Stimulated activated CD8-positive, alpha-beta memory T cell treated with anti-CD3 and anti-CD28 coated beads, Interleukin-12 subunit alpha, Interleukin-12 subunit beta, amount 100 ng/mL, for 4 hours (primary cell): Measurements from ENCODE around the gene SPATA17.

Source experiments
- DNase-seq: peaks from one replicate; pipeline ENCODE4 v3.0.0-alpha.2; 2020; ENCODE audit warnings: low read depth

The SPATA17 gene

GRCh38 chr1:217857061-217857460, 225.9 kb downstream of the SPATA17 start:
- DNase-seq = no peak

GRCh38 chr1:217861658-217862057, 230.5 kb downstream of the SPATA17 start:
- no peak for DNase-seq

GRCh38 chr1:217867446-217867995, 236.4 kb downstream of the SPATA17 start:
- DNase-seq = no peak

DNA sequence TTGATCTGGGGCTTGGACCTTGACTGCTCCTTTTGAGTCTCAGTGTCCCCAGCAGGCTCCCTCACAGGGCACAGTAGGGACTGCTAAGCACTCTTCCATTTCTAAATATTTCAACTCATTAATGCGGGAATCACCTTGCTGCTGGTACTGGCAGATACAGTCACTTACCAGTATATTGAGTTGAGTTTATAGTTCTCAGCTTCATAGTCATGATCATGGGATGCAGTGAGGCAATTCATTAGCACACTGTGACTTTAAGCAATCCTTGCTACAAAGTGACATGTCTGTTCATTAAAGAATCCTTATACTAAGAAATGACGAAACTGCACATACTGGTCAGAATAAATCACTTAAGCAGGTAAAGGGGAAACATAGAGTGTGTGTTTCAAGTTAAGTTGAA, 240.8 kb downstream of the SPATA17 start:
- DNase-seq = no peak

GRCh38 chr1:217875229-217875628, 244.1 kb downstream of the SPATA17 start:
- DNase-seq = no peak

DNA sequence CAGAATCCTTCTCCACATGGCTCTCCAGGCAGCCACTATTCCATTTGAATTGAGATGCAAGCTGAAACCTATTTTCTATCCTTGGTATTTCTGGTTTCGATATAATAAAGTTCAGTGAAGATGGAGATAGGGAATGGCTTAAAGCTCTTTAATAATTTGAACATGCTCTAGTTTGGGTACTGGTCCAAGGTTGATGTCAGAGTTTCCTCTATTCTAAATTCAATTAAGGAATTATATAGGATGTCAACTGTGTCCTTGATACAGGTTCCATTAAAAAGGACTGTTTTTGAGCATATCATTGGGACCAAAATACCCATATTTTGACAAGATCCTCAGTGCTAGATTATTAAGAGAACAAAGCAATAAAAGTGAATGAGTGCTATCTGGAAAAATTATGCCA, 245.3 kb downstream of the SPATA17 start:
- DNase-seq = no peak

GRCh38 chr1:217876896-217877295, 245.8 kb downstream of the SPATA17 start:
- DNase-seq = no peak

GRCh38 chr1:217881131-217881543, 250.0 kb downstream of the SPATA17 start:
- DNase-seq = no peak

GRCh38 chr1:217881607-217882332, 250.6 kb downstream of the SPATA17 start:
- no peak for DNase-seq

GRCh38 chr1:217885181-217885580, 254.0 kb downstream of the SPATA17 start:
- DNase-seq = no peak

DNA sequence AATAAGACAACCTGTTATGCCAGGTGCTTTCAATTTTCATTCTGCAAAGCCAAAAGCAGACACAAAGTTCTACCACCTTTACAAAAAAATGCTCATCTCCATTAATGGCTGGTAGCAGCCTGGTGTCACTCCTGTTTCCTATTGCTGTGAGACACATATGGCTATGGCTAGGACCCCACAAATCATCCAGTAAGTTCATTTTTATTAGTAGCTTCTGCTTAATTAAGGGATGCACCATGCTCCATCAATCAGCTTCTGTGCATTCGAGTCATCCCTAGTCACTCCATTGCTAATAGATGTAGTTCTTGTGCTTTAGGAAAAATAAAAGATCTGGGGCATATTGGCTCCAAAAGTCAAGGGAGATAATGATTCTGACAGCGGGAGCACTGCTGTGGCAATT, 257.2 kb downstream of the SPATA17 start:
- no peak for DNase-seq

- DNase-seq = no peak
These were observed 258.3 kb downstream of the SPATA17 start for GRCh38 chr1:217889401-217889800.

DNA sequence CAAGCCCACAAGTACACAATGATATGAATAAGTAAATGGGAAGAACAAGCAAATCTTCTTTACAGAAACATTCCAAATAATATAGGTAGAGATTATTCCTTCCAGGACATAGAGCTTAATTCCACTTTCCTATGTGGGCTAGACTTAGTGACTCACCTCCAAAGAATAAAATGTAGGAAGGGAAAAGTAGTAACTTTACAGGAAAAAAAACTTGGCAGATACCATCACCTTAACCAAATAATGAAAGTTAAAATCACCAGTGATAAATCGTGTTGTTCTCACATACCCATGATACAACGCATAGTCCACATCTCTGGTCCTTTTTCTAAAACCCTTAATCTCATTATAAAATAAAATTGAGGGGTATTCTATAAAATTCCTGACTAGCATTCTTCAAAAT, 260.8 kb downstream of the SPATA17 start:
- no peak for DNase-seq

DNA sequence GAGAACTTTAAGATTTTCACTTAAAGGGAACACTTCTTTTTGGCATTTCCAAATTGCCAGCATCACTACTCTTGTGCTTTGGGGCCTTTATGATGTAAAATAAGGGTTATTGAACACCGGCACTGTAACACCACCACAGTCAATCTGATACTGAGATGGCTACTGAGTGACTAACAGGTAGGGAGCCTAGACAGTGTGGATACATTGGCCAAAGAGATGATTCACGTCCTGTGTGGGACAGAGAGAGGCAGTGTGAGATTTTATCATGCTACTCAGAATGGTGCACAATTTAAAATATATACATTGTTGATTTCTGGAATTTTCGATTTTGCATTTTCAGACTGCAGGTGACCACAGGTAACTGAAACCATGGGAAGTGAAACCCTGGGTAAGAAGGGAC, 261.6 kb downstream of the SPATA17 start:
- DNase-seq = no peak

GRCh38 chr1:217895841-217896240, 264.7 kb downstream of the SPATA17 start:
- DNase-seq = no peak

DNA sequence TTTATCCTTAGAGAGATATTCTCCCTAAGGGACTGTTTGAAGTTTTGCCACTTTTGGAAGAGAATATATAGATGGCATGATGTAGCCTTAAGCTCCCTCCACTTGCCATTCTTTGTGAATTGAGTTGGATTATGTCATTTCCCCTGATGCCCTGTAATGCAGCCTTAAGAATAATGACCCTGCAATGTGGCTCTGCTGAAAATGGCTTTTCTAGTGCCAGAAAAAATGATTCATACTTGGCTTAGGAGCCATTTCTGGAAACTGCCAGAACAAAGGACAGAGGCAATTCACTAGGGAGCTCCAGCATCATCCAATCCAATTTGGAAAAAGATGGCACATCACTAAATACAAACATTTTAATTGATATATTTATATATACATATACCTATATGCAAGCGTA, 265.3 kb downstream of the SPATA17 start:
- DNase-seq = no peak

DNA sequence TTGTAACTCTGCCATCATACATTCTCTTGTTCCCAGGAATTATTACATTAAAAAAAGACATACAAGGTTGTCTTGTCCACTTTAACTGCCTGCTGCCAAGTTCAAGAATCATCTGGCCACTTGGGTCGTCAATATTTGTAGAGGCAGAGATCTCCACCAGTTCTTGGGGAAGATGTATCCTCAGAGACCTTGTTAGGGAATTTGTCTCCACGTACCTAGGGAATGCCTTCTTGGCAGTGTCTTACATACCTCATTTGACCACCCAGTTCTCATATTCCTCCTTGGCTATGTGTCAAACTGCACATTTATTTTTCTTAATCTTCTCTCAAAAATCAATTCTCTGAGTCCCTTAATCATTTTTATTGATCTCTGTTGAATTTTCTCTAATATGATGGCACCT, 266.0 kb downstream of the SPATA17 start:
- no peak for DNase-seq

- no peak for DNase-seq
These were observed 268.5 kb downstream of the SPATA17 start for GRCh38 chr1:217899614-217900013.

DNA sequence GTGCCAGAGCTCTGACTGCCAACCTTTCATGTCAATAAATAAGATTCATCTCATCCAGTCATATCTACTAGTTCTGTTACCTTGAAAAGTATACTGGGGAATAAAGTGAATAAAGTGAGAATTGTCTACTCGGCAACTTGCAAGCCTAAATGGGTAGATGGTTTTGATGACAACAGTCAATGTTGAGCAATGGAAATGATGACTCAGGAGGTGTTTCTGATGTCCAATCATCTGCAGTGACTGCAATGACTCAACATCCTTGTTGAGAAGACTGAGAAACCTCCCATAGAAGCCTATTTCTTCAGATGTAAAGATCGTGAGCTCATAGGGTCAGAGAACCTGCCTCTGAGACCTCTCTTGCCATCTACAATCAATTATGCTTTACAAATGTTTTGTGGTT, 276.4 kb downstream of the SPATA17 start:
- no peak for DNase-seq

DNA sequence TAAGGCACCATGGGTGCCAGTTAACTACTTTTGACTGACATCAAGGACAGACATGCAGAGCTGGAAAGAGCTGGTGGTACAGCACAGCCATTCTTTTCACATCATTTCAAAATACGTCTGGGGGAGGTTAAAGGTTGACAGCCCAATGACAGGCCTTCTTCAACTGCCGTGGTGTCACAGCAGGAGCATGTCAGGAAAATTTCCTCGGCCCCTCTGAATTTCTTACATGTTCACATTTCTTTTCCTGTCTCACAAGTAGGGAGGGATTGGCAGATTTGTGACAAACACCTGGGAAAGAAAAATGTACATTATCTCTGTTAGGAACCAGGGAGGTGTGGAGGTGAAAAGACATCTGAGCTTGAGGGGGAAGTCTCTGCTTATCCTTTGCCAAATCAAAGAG, 279.1 kb downstream of the SPATA17 start:
- no peak for DNase-seq

DNA sequence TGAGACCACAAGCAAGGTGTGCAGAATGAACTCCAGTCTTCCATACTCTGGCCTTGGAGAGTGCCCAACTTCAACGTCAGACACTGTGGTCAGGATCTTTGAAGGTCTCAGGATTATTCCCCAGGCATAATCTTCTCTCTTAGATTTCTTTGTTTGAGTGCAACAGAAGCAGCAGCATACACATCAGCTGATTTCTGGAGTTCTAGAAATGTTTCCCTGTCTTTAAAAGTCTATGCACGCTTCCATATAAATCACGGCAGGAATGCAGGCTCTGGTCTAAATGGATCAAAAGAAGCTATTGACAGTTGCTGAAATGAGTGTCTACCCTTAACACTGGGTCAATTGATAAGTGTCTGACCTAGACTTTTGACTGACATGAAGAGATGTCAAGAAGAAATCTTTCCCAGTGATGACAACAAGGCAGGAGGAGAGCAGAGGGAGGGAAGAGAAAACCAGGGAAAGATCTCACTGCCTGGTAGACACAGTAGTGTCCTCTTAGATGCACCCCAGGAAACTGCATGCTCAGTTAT, 279.7 kb downstream of the SPATA17 start:
- DNase-seq = no peak

DNA sequence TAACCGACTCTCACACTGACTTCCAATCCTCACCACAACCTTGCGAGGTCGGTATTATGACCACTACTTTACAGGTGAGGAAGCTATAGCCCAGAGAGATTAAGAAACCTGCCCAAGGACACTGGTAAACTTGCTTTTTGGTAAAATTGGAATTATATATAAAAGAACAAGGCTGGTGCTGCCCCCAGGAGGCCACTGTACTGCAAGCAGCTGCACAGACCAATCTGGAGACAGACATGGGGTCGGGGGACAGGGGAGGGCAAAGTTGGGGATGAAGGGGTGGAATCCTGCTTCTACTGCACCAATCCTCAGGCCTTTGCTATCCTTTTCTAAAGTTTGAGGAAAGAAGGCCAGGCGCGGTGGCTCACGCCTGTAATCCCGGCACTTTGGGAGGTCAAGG, 280.8 kb downstream of the SPATA17 start:
- DNase-seq = no peak

DNA sequence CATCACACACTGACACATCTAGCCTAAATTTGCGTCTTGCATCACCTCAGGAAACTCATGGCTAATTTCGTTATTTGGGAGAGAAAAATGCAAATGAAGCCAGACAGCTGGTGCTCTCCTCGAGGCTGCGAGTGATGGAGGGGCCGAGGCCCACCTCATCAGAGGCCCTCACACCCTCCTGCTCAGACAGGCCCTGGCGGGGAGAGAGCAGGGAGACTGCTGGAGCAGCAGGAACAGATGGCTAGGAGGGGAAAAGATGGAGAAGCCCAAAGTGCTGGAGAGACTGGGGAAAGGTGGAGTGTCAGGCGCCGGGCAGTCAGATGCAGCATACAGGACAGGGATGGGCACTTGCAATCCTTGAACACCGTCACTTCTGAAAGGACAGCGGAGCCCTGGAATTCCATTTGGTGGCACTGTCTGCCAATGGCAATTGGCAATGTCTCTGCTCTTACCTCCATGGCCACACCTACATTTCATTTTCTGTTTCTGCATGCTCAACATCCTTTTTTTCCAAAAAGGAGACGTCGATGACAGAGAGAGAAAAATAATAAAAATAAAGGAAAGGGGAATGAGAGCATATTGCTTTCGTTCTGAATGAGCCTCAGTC, 286.2 kb downstream of the SPATA17 start:
- no peak for DNase-seq
